ENCODE data around the gene CNNM4.

Gene CNNM4

DNA sequence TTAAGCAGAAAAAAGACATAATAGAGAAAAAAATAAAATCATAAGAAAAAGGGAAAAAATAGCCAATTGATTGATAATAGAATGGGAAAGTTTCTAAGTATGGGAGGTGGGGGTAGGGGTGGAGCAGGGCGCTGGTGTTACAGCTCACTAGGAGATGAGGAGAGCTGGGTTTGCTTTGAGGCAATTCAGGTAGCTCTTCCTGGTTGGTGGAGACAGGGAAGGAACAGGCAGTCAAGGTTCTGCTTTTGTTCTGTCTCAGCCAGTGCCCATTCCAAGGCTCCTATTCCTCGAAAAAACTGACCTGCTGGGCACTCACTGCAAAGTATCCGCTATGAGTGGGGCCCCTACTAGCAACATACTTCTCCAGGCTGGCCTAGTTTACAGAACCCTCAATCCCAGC lies 1.7 kb upstream of the CNNM4 start:
- Histone ChIP-seq H3K27me3 (no peaks in the 10 kb centered on the region), H3K9me3 (no peaks in the 10 kb centered on the region), H3K36me3 (no peaks in the 10 kb centered on the region), H3K4me3 (no peak overlapping the region), H3K4me1 (peaks cover 0 to 36% (median 31%) of the 10 kb centered on the region in 4 donors), H3K27ac (no peak overlapping the region)
- DNase-seq: no peak
- TF ChIP-seq, protein P1, sequence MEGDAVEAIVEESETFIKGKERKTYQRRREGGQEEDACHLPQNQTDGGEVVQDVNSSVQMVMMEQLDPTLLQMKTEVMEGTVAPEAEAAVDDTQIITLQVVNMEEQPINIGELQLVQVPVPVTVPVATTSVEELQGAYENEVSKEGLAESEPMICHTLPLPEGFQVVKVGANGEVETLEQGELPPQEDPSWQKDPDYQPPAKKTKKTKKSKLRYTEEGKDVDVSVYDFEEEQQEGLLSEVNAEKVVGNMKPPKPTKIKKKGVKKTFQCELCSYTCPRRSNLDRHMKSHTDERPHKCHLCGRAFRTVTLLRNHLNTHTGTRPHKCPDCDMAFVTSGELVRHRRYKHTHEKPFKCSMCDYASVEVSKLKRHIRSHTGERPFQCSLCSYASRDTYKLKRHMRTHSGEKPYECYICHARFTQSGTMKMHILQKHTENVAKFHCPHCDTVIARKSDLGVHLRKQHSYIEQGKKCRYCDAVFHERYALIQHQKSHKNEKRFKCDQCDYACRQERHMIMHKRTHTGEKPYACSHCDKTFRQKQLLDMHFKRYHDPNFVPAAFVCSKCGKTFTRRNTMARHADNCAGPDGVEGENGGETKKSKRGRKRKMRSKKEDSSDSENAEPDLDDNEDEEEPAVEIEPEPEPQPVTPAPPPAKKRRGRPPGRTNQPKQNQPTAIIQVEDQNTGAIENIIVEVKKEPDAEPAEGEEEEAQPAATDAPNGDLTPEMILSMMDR (IDR thresholded peaks at IDR 0.05): no peak
- intact Hi-C loops (cut with DNase I; ENCODE audit: low total_unique reads): no loop called here

DNA sequence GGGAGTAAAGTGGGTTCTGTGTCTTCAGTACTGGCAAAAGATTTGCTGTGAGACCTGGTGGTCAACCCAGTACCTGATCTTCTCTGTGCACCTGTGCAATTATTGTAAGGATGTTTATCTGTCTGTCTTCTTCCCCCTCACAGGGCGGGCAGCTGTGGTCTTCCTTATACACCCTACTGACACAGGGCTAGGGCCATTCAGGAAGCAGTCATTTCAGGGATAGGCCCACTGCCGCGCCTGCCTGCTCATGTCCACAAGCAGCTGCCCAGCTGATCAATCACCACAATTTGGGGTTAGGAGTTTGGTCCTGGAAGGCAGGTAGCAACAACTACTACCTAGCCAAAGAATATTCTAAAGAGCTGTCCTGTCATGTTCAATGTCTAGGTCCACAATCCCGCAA lies 1.2 kb upstream of the CNNM4 start:
- intact Hi-C loops (cut with DNase I; ENCODE audit: low total_unique reads): no loop called here
- Histone ChIP-seq H3K27ac (peak overlapping the region in 1 of 2 donors; percentile 83), H3K4me1 (peaks cover 0 to 41% (median 35%) of the 10 kb centered on the region in 4 donors), H3K36me3 (no peaks in the 10 kb centered on the region), H3K4me3 (no peak overlapping the region), H3K9me3 (no peaks in the 10 kb centered on the region), H3K27me3 (no peaks in the 10 kb centered on the region)
- TF ChIP-seq, protein P1 (IDR thresholded peaks at IDR 0.05): no peak
- DNase-seq: no peak

DNA sequence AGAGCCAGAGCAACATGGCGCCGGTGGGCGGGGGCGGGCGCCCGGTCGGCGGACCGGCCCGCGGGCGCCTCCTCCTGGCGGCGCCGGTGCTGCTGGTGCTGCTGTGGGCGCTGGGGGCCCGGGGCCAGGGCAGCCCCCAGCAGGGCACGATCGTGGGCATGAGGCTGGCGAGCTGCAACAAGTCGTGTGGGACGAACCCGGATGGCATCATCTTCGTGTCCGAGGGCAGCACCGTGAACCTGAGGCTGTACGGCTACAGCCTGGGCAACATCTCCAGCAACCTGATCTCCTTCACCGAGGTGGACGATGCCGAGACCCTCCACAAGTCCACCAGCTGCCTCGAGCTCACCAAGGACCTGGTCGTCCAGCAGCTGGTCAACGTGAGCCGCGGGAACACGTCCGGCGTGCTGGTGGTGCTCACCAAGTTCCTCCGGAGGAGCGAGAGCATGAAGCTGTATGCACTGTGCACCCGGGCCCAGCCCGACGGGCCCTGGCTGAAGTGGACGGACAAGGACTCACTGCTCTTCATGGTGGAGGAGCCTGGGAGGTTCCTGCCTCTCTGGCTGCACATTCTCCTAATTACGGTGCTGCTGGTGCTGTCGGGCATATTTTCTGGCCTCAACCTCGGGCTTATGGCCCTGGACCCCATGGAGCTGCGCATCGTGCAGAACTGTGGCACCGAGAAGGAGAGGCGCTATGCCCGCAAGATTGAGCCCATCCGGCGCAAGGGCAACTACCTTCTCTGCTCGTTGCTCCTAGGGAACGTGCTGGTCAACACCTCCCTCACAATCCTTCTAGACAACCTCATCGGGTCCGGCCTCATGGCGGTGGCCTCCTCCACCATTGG lies 507 bp downstream of the CNNM4 start:
- intact Hi-C loops (cut with DNase I; ENCODE audit: low total_unique reads): loop anchor here (5.0 kb wide), 1 partner anchor 124 kb away; the partner anchor contains the start of gene KANSL3
- TF ChIP-seq, protein P1 (IDR thresholded peaks at IDR 0.05): peak; percentile 41 to 79
- Histone ChIP-seq H3K4me3 (peak overlapping the region; percentile 62 to 78), H3K9me3 (no peaks in the 10 kb centered on the region), H3K36me3 (no peaks in the 10 kb centered on the region), H3K27ac (peak overlapping the region; percentile 82 to 83), H3K4me1 (peaks cover 0 to 48% (median 38%) of the 10 kb centered on the region in 4 donors), H3K27me3 (no peaks in the 10 kb centered on the region)
- peak in 1 of 2 donors; percentile 29 for DNase-seq

DNA sequence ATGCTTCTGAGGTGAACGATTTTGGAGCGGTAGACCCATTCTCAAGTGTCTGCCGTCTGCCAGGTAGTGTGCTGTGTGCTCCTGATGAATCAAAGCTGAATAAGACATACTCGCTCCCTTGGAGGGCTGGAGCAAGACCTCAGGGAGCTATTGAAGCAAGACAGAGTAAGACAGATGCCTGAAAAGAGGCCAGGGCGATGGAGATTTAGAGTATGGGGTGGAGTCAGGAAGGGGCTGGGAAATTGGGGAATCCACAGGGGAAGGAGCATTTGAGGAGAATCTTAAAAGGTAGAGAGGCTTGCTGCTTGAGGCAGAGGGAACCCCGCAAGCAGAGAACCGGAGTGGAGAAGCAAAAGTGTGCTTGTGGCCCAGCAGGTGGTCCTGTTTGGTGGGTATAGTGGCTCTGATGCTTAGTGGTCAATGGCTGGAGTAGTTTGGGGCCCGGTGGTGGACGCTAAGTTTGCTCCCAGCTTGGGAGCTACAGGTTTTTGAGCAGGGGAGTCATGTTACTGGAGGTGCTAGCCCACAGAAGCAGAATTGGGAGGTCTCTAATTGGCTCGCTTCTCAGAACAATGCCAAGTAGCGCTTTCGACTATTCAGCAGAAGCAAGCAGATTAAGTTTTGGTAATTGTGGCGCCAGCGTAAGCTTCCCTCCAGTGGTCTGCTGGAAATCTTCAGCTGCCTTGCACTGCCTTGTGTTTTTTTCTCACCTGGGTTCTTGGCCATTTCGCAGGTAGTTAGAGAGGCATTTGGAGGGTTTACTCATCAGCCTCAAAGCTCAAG lies 2.0 kb downstream of the CNNM4 start:
- peaks cover 0 to 11% (median 0%) of the 10 kb centered on the region in 3 donors for H3K36me3 ChIP-seq
- no peaks in the 10 kb centered on the region for H3K27me3 ChIP-seq
- no peaks in the 10 kb centered on the region for H3K9me3 ChIP-seq
- no peak for DNase-seq
- peak overlapping the region; percentile 40 to 78 for H3K4me3 ChIP-seq
- intact Hi-C loops (cut with DNase I; ENCODE audit: low total_unique reads): loop anchor here (5.0 kb wide), 1 partner anchor 125 kb away; the partner anchor contains the start of gene KANSL3
- TF ChIP-seq, protein P1 (IDR thresholded peaks at IDR 0.05): no peak
- H3K4me1 ChIP-seq: peaks cover 0 to 51% (median 38%) of the 10 kb centered on the region in 4 donors
- H3K27ac ChIP-seq: peak overlapping the region; percentile 52 to 61

DNA sequence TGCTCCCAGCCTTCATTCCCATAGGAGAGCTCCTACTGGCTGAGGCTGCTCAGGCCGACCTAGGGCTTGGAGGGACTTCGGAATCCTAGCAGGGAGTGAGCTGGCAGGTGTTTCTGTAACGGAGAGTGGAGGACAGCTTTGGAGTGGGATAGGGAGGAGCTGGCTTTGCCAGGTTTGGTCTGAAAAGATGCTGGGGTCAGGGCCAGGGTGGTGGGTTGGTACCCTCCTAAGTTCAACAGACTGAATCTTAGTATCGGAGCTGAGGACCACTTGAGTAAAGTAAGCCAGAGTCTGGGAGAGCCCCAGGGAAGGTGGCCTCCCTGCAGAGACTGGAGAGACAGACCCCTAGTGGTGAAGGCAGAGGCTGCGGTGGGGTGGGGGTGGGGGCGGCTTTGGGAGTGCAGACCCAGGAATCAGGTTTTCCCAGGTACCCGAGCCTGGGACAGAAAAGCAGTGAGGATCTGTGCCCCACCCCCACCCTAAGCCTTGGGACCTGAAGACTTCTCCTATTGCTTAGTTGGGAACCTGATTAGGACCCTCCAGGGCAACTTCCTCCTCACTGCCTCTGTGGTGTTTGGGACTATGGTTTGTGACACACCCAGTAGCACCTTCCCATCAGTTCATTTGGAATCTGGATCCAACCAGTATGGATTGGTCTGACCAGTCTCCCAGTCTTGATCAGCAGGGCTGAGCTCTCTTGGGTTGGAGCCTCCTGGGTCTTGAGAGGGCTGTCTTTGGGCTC lies 3.0 kb downstream of the CNNM4 start:
- Histone ChIP-seq H3K27me3 (no peaks in the 10 kb centered on the region), H3K4me3 (peak overlapping the region; percentile 40 to 78), H3K27ac (peak overlapping the region; percentile 52 to 61), H3K36me3 (peaks cover 0 to 11% (median 0%) of the 10 kb centered on the region in 3 donors), H3K9me3 (no peaks in the 10 kb centered on the region), H3K4me1 (peaks cover 0 to 51% (median 38%) of the 10 kb centered on the region in 4 donors)
- TF ChIP-seq, protein P1 (IDR thresholded peaks at IDR 0.05): peak; percentile 16 to 44
- no peak for DNase-seq
- intact Hi-C loops (cut with DNase I; ENCODE audit: low total_unique reads): loop anchor here (5.0 kb wide), 1 partner anchor 126 kb away; the partner anchor contains the start of gene KANSL3

Data from tibial artery (tissue), 4 donors.